Measurements from ENCODE around the gene RNASEH1.

RNASEH1 gene

GRCh38 chr2:3553946-3554345 is 4.2 kb downstream of the RNASEH1 start:
- DNase-seq (ENCODE audit: low read depth in 3 of 3): no peak

GRCh38 chr2:3547915-3548314 is 10.2 kb downstream of the RNASEH1 start:
- DNase-seq (ENCODE audit: low read depth in 3 of 3): no peak

DNA sequence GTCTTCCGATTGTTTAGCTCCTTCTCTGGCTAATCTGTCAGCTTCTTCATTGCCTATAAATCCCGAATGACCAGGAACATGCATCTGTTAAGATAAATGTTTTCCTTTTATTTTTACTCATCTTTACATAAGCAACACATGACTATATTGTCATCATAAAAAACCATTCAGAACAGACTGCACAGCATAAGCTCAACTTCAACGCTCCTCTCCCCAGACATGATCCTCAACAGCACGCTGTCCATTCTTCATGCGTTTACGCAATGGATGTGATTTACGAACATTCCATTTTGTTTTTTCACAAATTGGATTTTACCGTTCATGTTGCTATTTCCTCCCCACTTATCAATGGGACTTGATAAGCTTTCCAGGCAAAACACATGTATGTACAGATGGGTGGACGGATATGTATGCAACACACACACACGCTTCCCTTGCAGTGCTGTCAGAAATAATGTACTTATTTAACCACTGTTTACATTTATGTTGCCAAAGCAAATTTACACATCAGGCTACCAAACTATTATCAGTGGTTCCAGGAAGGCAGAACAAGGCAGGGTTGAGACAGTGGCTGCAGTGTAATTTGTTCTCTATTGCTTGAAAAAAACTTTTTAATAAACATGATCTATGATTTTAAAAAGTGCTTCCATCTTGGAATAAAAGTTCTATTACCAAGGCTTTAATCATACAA is 12.2 kb downstream of the RNASEH1 start:
- no peak for DNase-seq (ENCODE audit: low read depth in 3 of 3)

DNA sequence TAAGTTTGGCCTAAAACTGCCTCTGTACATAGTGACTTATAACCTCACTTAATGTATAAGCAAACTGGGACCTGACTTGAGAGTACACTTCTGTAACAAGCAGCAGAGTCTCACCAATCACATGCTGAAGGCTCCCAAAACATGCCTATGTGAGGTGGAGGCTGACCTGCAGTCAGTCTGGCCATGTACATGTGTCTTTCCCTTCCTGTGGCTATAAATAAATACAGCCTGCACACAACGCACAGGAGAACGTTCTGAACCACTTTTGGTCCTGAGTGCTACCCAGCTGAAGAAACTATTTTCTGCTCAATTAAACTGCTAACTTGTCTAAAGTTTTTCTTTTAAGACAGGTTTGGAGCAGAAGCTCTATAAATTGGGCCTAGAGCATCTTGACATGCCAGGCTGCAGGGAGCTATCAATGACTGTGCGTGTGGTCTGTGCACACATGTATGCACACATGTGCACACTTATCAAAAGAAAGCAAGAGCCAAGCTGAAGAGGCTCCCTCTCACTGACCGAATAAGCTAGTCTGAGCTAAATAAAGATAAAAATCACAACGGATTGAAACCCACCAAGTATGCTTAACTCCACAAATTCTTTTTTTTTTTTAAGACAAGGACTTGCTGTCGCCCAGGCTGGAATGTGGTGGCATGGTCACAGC is 15.0 kb downstream of the RNASEH1 start:
- DNase-seq (ENCODE audit: low read depth in 3 of 3): no peak

- no peak for DNase-seq (ENCODE audit: low read depth in 3 of 3)
Measured at GRCh38 chr2:3542107-3542506, 16.0 kb downstream of the RNASEH1 start.

DNA sequence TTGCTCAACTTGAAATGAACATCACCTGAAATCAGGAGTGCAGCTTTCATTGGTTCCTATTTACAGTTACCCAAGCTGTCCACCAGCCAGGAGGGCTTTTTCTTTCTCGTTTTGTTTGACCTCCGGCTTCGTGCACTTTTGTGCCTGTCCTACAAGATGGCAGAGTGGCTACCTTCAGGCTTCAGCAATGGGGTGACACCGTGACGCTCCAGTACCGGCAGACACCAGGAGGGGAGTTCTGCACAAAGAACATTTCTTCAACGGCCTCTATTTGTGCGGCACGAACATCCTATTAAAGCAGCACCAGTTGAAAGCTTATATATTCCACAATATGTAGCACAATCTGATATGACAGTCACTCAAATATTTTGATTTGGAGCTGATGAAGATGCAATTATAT is 18.3 kb downstream of the RNASEH1 start:
- DNase-seq (ENCODE audit: low read depth in 3 of 3): no peak

- no peak for DNase-seq (ENCODE audit: low read depth in 3 of 3)
Measured at GRCh38 chr2:3536682-3537632, 21.2 kb downstream of the RNASEH1 start.

- DNase-seq (ENCODE audit: low read depth in 3 of 3): no peak
Measured at GRCh38 chr2:3535794-3536681, 22.1 kb downstream of the RNASEH1 start.

DNA sequence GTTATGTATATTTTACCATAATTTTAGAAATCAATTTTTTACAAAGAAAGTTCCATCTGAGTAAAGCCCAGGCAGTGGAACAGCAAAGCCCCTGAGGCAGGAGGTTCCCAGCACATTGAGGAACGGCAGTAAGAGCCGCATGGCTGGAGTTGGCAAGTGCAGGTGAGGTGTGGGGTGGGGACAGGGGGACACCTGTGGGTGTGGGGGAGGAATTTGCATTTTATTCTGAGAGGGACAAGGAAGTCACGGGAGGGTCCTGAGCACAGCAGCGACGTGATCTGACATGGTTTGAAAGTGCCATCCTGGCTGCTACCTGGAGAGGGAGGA is 22.7 kb downstream of the RNASEH1 start:
- no peak for DNase-seq (ENCODE audit: low read depth in 3 of 3)

DNA sequence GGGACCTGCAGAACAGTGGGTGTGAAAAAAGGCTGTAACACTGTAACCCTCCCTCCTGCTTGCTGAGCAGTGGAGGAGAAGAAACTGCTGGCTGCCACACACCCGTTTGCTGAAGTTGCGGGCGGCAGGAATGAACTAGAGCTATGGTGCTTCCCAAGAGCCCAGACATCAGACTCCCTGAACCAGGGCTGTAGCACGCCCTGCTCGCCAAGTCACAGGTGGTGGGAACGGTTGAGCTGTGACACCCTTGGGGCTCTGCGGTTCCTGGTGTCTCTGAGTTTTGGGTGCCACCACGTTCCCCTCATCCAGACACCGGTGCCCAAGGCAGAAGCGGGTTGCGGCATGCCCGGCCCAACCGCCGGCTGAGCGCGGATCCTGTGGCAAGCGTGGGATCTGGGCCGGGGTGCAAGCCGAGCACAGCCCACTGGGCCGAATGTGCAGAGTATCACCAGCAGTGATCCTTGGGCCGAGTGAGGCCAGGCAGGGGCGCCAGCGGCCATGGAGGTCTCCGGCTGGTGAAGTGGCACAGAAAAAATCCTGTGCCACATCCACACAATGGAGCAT is 23.8 kb downstream of the RNASEH1 start:
- DNase-seq (ENCODE audit: low read depth in 3 of 3): no peak

DNA sequence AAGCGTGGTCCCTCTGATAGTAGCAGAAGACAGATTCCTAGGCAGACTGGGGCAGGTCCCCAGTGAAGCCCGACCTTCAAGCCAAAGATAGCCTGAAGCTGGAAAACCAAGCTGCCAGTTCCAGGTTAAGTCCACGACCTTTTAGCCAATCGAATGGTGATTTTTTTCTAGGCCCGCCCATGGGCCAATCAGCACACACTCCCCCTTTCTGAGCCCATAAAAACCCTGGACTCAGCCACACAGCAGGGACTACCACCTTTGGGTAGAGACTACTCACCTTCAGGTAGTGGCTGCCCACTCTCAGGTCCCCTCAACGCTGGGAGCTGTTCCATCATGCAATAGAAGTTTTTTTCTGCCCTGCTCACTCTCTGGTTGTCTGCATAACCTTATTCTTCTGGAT is 24.3 kb downstream of the RNASEH1 start:
- DNase-seq (ENCODE audit: low read depth in 3 of 3): no peak

DNA sequence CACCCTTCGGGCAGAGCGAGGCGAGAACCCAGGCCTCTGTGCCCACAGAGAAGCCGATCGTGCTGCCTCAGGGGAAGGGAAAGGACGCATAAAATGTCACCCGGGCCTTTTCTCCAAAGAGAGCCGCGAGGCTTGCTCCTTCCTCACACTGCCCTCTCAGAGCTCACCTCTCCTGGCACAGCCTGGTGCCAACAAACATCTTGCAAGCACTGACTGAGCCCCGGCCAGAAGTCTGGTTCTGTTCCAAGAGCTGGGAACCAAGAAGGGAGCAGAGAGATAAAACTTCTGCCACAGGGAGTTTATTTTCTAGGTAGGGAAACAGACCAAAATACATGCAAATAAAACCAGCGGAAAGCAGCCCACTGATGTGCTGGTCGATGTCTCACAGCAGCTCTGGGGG is 25.2 kb downstream of the RNASEH1 start:
- no peak for DNase-seq (ENCODE audit: low read depth in 3 of 3)

- DNase-seq (ENCODE audit: low read depth in 3 of 3): no peak
Measured at GRCh38 chr2:3529316-3530025, 28.7 kb downstream of the RNASEH1 start.

DNA sequence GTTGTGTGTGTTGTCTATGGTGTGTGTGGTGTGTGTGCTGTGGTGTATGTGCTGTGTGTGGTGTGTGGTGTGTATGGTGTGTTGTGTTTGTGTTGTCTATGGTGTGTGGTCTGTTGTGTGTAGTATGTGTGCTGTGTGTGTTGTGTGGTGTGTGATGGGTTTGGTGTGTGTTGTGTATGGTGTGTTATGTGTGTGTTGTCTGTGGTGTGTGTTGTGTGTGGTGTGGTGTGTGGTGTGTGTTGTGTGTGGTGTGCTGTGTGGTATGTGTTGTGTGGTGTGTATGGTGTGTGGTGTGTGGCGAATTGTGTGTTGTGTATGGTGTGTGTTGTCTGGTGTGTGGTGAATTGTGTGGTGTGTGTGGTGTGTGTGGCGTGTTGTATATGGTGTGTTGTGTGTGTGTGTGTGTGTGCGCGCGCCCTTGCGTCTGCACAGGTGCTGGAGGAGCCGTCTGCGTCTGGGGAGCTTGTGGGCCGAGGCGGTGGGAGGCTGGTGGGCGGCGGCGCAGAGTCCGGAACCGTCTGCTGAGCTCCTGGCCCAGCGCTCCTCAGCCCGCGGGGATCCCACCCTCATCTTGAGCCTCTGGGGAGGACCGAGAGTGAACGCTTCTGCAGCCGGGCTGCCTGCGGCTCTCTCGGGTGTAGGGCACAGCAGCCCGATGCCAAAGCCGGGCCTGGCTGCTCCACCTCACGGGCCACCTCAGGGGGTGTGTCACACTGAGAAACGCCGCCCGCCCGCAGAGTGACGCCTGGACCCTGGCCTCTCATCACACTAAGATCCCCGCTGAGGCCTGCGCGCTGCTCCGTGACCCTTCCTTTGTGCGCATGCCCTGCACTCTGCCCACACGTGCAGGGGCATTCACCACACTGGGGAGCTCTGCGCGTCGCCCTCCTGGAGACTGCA is 30.0 kb downstream of the RNASEH1 start:
- no peak for DNase-seq (ENCODE audit: low read depth in 3 of 3)

DNA sequence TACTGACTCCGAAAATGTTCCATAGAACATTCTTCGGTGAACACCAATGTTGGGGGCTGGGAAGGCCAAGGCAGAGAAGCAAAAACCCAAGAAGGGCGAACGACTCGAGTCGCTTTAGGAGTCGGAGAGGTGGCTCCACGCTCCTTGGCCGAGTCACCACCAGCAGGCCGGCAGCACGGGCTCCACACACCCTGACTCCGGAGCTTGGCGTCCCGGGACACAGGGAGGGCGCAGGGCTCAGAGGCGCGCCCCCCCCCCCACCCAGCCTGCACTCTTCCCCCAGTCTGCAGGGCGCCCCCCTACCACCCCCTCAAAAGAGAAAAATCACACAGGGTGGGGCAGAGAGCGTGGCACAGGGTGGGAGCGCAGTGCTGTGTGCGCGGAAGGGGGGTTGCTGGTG is 31.3 kb downstream of the RNASEH1 start:
- DNase-seq (ENCODE audit: low read depth in 3 of 3): no peak

DNA sequence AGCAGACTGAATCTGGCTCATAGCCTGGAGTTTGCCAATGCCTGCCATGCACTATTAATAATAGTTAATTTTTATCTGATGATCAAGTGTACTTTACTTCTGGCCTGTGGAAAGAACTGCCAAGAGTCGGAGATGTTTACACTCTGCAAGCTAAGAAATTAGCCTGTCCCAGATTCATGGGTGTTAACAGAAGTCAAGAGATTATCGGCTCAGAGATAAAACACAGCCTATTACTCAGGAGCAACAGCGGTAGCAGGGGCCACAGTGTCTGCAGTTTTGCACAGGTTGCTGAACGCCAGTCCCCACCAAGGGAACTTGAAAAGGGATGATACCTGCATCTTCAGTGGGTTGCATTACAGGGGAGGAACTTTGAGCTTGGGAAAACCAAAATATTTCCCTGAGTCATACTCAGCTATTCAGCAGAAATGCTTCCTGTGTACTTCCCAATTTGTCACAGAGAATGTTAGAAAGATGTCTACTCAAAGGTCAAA is 34.5 kb downstream of the RNASEH1 start:
- DNase-seq (ENCODE audit: low read depth in 3 of 3): no peak

DNA sequence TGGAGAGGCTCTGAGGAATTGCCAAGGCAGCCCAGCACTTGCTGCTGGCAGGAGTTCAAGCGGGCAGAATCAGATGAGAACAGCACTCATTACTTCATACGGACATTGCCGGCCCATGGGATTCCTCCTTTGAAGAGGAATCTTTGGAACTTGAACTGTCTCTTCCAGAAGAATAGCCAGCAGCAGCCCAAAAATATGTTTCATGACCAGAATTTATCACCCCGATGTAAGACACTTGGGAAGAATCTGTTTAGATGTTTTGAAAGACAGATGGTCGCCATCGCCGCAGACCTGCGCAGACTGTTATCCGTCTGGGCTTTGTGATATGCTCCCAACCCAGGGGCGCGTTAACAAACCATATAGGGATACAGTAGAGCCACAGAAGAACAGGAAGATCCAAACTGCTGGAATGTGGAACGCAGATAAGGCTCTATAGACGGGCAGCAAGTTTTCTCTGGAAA is 35.1 kb downstream of the RNASEH1 start:
- no peak for DNase-seq (ENCODE audit: low read depth in 3 of 3)

- DNase-seq (ENCODE audit: low read depth in 3 of 3): no peak
Measured at GRCh38 chr2:3520591-3520990, 37.5 kb downstream of the RNASEH1 start.
